Left lung (tissue), 14 donors: ENCODE results near the gene MOCS1. TPM values are rescaled to one million over a fixed set of nuclear protein-coding genes. Genes with fewer than 3 reads are reported as not detected.
A peak's percentile ranks its signal among the peaks of the same experiment; 100 is the strongest.

ENCODE experiments used
- ATAC-seq: fragments of 200-7000 bp; cut with Tn5 transposase; one replicate; pipeline ENCODE4 v1.9.1; 2020; ENCODE audit warnings: moderate library complexity
- DNase-seq, 4 donors: peaks; one replicate each; pipeline ENCODE4 v3.0.0-alpha.2; 2013 to 2020
- H3K27ac ChIP-seq, 2 donors: fragments of 200-600 bp; sonication (generic) in 1 of 2; one replicate each; pipeline versions ENCODE4 v1.5.0 to v1.8.0; 2020 to 2021
- H3K27me3 ChIP-seq, 2 donors: fragments of 200-600 bp; sonication (generic) in 1 of 2; one replicate each; pipeline versions ENCODE4 v1.5.0 to v1.8.0; 2020 to 2021
- H3K36me3 ChIP-seq, 2 donors: fragments of 200-600 bp; sonication (generic) in 1 of 2; one replicate each; pipeline versions ENCODE4 v1.5.0 to v1.8.0; 2020 to 2021
- H3K4me1 ChIP-seq, 2 donors: fragments of 200-600 bp; one replicate each; pipeline ENCODE4 v1.8.0; 2021
- H3K4me3 ChIP-seq, 2 donors: fragments of 200-600 bp; sonication (generic) in 1 of 2; one replicate each; pipeline versions ENCODE4 v1.5.0 to v1.8.0; 2020 to 2021; ENCODE audit warnings: mild to moderate bottlenecking in 1 of 2
- H3K9me3 ChIP-seq, 2 donors: fragments of 200-600 bp; sonication (generic) in 1 of 2; one replicate each; pipeline versions ENCODE4 v1.5.0 to v1.8.0; 2020 to 2021
- intact Hi-C, 2 donors: fragments of 100-400 bp; cut with DNase I; formaldehyde crosslinking; loops; one replicate each; pipeline versions ENCODE4 v1.11.2 to v1.14.2; 2022
- long read RNA-seq, 12 donors: library from polyadenylated mRNA in 2 of 12; unstranded in 2 of 12; transcript quantifications; one replicate each; pipeline ENCODE4 v2.0.0 and lab custom pipeline, GENCODE V29; 2019 to 2026
- polyA plus RNA-seq, 6 donors: library from polyadenylated mRNA; unstranded; fragments of 120-200 nt; gene quantifications; one replicate each; pipeline ENCODE4 v1.2.1, GENCODE V29; 2013; ENCODE audit not compliant: insufficient read length in 6 of 6
- total RNA-seq, 2 donors: library from RNA; stranded (reverse); fragmentation: NEBNext Ultra II Directional; extraction: Animal tissue kit (Norgen Biotek cat#: 25700); gene quantifications; one replicate each; pipeline ENCODE4 v1.2.1, GENCODE V29; 2021
- TF ChIP-seq, protein P1 (sequence below), 2 donors: fragments of 200-600 bp; sonication (generic) in 1 of 2; IDR thresholded peaks; one replicate each; pipeline versions ENCODE4 v1.5.0 to v1.8.0; 2021; ENCODE audit warnings: antibody characterized with exemption in 2 of 2
- donor health status: DM: no; HTN: yes; CAD: no.
- donor health status: DM: no; HTN: no; CAD: no.

The MOCS1 gene
- 10 to 100 TPM; 18.0 to 22.1 TPM for total RNA-seq
- polyA plus RNA-seq: 10 to 100 TPM; 22.6 to 29.0 (median 24.1) TPM
- long read RNA-seq, donor 1, transcript MOCS1-203 (11 exons, 3,358 nt): major isoform, 5 of 6 reads
- long read RNA-seq, donor 1, partial matches to known transcripts: 0 of 6 reads
- long read RNA-seq, donor 1, other reads (novel, unspliced or antisense): 0 of 6 reads
- long read RNA-seq, donor 2, partial matches to known transcripts: 0 of 5 reads
- long read RNA-seq, donor 2, other reads (novel, unspliced or antisense): 0 of 5 reads
- long read RNA-seq, donor 3, partial matches to known transcripts: 0 of 2 reads
- long read RNA-seq, donor 3, other reads (novel, unspliced or antisense): 0 of 2 reads
- long read RNA-seq, donor 4, partial matches to known transcripts: 2 of 9 reads
- long read RNA-seq, donor 4, other reads (novel, unspliced or antisense): 4 of 9 reads
- long read RNA-seq, donor 5, transcript MOCS1-203 (11 exons, 3,358 nt): major isoform, 5 of 5 reads
- long read RNA-seq, donor 5, partial matches to known transcripts: 0 of 5 reads
- long read RNA-seq, donor 5, other reads (novel, unspliced or antisense): 0 of 5 reads
- long read RNA-seq, donor 6, transcript MOCS1-203 (11 exons, 3,358 nt): major isoform, 5 of 15 reads
- long read RNA-seq, donor 6, partial matches to known transcripts: 10 of 15 reads
- long read RNA-seq, donor 6, other reads (novel, unspliced or antisense): 0 of 15 reads
- long read RNA-seq, donor 7, partial matches to known transcripts: 0 of 2 reads
- long read RNA-seq, donor 7, other reads (novel, unspliced or antisense): 0 of 2 reads
- long read RNA-seq, donor 8, partial matches to known transcripts: 0 of 2 reads
- long read RNA-seq, donor 8, other reads (novel, unspliced or antisense): 0 of 2 reads
- long read RNA-seq, donor 9: 0 reads
- long read RNA-seq, donor 10, transcript MOCS1-203 (11 exons, 3,358 nt): major isoform, 10 of 23 reads
- long read RNA-seq, donor 10, partial matches to known transcripts: 0 of 23 reads
- long read RNA-seq, donor 10, other reads (novel, unspliced or antisense): 7 of 23 reads
- long read RNA-seq, donor 11, partial matches to known transcripts: 0 of 1 reads
- long read RNA-seq, donor 11, other reads (novel, unspliced or antisense): 0 of 1 reads
- long read RNA-seq, donor 12, partial matches to known transcripts: 8 of 11 reads
- long read RNA-seq, donor 12, other reads (novel, unspliced or antisense): 0 of 11 reads

DNA sequence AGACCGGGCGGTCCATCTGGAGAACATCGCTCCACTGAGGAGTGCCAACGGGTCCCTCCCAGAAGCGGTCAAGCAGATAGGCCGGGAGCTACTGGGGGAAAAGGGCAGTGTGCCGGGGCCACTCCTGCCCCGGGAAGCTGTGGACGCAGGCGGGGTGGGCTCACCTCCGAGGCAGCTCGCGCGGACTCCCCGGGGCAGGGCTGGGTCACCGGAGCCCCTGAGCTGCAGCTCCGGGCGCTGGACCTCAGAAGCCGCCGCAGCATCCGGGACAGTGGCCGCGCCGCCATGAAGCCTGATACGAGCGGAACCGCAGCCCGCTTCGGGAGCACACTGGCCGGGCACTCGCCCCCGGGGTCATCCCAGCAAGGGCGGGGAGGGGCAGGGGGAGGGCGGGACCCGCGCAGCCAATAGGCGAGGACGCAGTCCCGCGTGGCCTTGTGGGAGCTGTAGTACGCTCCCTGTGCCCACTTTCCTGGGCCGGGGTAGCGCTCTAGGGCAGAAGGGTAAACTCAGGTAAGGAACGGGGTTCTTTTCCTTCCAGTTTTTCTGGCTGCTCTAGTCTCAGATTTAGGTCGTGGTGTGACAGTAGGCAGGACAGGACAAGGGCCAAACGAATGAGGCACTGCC is at the start of gene MOCS1:
MOCS1 (minus strand) TSS at position 332 of the 627 bp plus-strand sequence; CDS start at position 287, 45 bp downstream.
- H3K9me3 ChIP-seq: no peaks in the 10 kb centered on the region
- peaks cover 0 to 27% of the 10 kb centered on the region in 2 donors for H3K27me3 ChIP-seq
- H3K4me3 ChIP-seq: peak within 1 kb of the TSS; percentile 65 to 84
- intact Hi-C loops: no loop called here
- DNase-seq (peak; percentile 40 to 90 (median 76)), ATAC-seq (peak; percentile 99)
- TF ChIP-seq, protein P1, sequence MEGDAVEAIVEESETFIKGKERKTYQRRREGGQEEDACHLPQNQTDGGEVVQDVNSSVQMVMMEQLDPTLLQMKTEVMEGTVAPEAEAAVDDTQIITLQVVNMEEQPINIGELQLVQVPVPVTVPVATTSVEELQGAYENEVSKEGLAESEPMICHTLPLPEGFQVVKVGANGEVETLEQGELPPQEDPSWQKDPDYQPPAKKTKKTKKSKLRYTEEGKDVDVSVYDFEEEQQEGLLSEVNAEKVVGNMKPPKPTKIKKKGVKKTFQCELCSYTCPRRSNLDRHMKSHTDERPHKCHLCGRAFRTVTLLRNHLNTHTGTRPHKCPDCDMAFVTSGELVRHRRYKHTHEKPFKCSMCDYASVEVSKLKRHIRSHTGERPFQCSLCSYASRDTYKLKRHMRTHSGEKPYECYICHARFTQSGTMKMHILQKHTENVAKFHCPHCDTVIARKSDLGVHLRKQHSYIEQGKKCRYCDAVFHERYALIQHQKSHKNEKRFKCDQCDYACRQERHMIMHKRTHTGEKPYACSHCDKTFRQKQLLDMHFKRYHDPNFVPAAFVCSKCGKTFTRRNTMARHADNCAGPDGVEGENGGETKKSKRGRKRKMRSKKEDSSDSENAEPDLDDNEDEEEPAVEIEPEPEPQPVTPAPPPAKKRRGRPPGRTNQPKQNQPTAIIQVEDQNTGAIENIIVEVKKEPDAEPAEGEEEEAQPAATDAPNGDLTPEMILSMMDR (IDR thresholded peaks at IDR 0.05): no peak
- peaks cover 4 to 8% of the 10 kb centered on the region in 2 donors for H3K4me1 ChIP-seq
- peak within 1 kb of the TSS; percentile 62 to 76 for H3K27ac ChIP-seq
- no peaks in the 10 kb centered on the region for H3K36me3 ChIP-seq

- H3K27me3 ChIP-seq: no peaks in the 10 kb centered on the region
- no peaks in the 10 kb centered on the region for H3K36me3 ChIP-seq
- peaks cover 0 to 7% of the 10 kb centered on the region in 2 donors for H3K4me1 ChIP-seq
- ATAC-seq: no peak
- DNase-seq: no peak
- TF ChIP-seq, protein P1 (IDR thresholded peaks at IDR 0.05): no peak
- H3K9me3 ChIP-seq: no peaks in the 10 kb centered on the region
- H3K27ac ChIP-seq: no peak overlapping the region
- intact Hi-C loops: no loop called here
- no peak overlapping the region for H3K4me3 ChIP-seq
Measured at GRCh38 chr6:39984051-39984450, 49.8 kb upstream of the MOCS1 start.

DNA sequence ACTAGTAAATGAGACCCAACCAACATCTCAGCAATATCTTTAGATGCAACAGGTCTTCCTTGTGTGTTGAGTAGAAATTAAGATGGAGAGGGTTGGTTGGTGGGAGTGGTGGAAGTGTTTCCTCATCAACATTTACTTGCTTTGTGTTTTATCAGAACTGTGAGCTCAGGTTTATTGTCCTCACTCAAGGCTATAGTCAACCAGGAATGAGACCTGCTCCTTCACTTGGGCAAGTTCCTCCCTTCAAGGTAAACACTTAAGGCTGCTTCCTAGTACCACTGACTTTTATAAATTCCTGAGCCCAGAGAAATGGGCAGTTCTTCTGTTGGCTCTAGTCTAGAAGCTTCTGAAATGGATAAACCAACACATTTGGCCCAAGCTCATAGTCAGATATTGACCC is 48.9 kb upstream of the MOCS1 start:
- ATAC-seq: peak; percentile 42
- intact Hi-C loops: no loop called here
- H3K27me3 ChIP-seq: no peaks in the 10 kb centered on the region

DNA sequence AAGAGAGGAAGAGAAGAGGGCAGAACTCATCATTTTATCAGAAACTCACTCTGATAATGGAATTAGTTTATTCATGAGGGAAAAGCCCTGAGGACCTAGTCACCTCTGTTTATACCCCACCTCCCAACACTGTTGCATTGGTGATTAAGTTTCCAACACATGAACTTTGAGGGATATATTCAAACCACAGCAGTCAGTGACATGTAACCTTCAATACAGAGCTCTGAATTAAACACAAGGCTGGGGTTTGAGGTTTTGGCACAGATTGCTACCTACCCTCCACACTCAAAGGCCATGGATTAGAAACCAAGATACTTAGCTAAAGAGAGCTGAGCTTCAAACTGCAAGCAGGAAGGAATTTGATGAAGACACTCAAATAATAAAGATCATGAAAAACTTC is 48.5 kb upstream of the MOCS1 start:
- Histone ChIP-seq H3K4me1 (peaks cover 0 to 7% of the 10 kb centered on the region in 2 donors), H3K27ac (no peak overlapping the region), H3K36me3 (no peaks in the 10 kb centered on the region), H3K27me3 (no peaks in the 10 kb centered on the region), H3K4me3 (no peak overlapping the region), H3K9me3 (no peaks in the 10 kb centered on the region)
- ATAC-seq (no peak), DNase-seq (no peak)
- TF ChIP-seq, protein P1 (IDR thresholded peaks at IDR 0.05): no peak
- intact Hi-C loops: no loop called here

More for the DNA sequence above, 48.9 kb upstream of the MOCS1 start:
- peaks cover 0 to 7% of the 10 kb centered on the region in 2 donors for H3K4me1 ChIP-seq
- no peak for DNase-seq
- H3K4me3 ChIP-seq: no peak overlapping the region
- H3K36me3 ChIP-seq: no peaks in the 10 kb centered on the region
- no peaks in the 10 kb centered on the region for H3K9me3 ChIP-seq
- TF ChIP-seq, protein P1 (IDR thresholded peaks at IDR 0.05): no peak
- no peak overlapping the region for H3K27ac ChIP-seq
